ENCODE measurements around the gene AP3D1.
"Not testable (repeated sequence)": the region's sequence is repeated elsewhere in the genome, so short reads cannot be mapped to it uniquely, and the experiment has no call there.

AP3D1 gene

GRCh38 chr19:2149980-2150793, 1.2 kb downstream of the AP3D1 start:
- no peak for DNase-seq

DNA sequence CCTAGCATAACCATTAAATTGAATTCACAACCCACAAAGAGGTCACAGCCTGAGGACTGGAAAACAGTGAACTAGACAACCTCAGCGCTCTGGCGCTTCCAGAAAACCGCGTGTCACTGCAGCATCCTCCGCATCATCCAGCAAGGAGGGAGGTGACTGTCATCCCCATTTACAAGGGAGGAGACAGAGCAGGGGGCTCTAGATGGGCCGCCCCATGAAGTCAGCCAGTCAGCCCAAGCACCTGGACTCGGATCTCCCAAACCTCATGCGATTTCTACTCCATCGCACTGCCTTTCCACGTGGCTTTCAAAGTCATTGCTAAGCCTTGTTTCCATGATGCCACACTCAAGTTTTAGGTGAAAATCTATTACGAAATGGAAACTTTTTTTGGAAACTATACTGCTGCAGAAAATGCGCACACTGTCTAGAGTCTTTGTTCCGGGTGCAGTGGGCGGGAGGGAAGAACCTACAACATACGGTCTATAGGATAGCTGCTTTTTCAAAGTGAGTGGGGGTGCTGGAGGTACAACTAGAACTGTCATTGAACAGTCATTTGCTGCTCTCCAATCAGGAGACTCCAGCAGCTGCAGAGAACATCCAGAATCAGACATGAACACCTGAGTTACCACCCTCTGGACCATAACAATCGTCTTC, 2.8 kb downstream of the AP3D1 start:
- no peak for DNase-seq

DNA sequence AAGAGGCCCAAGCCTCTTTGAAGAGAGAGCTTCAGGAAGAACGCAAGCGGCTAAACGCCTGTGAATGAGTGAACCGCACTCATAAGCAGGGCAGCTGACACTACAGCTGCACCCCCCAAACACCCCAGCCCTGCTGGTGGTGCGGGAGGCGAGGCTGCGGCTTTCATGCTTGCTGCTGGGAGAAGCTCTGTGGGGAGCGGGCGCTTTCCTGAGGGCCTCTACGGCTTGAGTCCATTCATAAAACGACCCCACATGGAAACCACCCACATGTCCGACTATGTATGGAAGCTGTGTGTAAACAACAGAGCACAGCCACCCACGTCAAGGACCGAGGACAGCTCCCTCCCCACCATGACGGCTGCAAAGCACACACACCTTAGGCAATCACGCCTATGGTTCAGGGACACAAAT, 5.5 kb downstream of the AP3D1 start:
- DNase-seq = no peak

DNA sequence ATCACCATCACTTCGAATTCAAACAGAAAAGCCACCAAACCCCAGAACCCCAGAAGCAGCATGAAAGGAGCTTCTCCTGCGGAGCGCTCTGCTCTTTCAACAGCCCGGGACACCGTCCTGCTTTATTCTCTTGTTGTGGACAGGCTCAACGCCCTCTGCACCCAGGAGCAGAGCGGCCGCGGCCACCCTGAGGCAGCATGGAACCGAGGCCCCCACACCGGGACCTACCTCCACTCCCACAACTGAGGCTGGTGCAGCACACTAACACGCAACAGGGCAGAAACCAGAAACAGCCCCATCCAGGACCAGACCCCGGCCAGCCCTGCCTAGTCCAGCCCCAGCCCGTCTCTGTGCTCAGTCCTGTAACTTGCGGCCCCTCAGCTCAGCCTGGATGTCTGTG, 7.2 kb downstream of the AP3D1 start:
- no peak for DNase-seq

- DNase-seq = no peak
Measured at GRCh38 chr19:2142173-2142829, 9.1 kb downstream of the AP3D1 start.

DNA sequence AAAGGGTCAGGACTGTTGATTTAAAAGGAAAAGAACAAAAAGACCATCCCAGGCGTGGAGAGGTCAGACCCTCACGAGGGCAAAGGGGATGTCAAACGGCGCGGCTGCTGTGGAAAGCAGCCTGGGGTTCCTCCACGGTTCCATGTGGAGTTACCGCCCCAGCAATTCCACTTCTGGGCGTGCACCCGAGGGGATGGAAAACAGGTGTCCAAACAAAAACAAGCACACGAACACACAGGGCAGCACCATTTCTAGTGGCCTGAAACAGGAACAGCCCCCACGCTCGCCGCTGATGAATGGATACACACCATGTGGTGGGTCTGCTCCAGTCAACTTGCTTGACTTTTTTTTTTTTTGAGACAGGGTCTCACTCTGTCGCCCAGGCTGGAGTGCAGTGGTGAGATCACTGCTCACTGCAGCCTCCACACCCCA, 11.2 kb downstream of the AP3D1 start:
- DNase-seq = no peak

- no peak for DNase-seq
Measured at GRCh38 chr19:2139385-2140137, 11.8 kb downstream of the AP3D1 start.

DNA sequence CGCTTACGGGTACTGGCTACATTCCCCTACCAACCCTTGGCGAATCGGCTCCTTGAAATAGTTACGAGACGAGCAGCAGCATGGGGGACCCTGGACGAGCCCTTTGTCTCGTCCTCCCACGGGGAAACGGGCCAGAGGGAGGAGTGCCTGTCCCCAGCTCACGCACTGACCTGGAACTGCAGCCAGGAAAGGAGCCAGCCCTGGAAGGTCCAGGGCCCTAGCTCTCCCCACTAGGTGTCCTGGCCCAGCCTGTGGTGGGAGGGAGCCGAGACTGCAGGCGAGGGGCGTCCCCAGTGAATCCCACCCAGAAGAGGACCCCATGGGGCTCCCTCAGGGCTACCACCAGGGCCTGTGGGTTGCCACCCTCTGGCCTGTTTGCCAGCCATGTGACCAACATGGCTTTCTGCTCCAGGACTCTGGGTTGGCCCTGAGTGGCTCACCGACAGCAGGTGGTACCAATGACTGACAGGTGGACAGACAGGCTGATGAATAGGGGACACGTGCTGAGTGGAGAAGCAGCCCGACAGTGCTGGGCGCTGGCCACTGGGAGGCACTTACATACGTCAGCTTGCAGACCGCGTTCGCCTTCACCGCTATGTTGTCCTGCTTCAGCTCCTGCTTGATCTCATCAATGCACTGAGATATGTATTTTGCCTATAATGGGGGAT, 13.2 kb downstream of the AP3D1 start:
- no peak for DNase-seq

- no peak for DNase-seq
Measured at GRCh38 chr19:2136796-2137195, 14.6 kb downstream of the AP3D1 start.

- DNase-seq = no peak
Measured at GRCh38 chr19:2135474-2136402, 15.6 kb downstream of the AP3D1 start.

GRCh38 chr19:2132731-2133490, 18.5 kb downstream of the AP3D1 start:
- no peak for DNase-seq

GRCh38 chr19:2132191-2132590, 19.2 kb downstream of the AP3D1 start:
- DNase-seq = no peak

DNA sequence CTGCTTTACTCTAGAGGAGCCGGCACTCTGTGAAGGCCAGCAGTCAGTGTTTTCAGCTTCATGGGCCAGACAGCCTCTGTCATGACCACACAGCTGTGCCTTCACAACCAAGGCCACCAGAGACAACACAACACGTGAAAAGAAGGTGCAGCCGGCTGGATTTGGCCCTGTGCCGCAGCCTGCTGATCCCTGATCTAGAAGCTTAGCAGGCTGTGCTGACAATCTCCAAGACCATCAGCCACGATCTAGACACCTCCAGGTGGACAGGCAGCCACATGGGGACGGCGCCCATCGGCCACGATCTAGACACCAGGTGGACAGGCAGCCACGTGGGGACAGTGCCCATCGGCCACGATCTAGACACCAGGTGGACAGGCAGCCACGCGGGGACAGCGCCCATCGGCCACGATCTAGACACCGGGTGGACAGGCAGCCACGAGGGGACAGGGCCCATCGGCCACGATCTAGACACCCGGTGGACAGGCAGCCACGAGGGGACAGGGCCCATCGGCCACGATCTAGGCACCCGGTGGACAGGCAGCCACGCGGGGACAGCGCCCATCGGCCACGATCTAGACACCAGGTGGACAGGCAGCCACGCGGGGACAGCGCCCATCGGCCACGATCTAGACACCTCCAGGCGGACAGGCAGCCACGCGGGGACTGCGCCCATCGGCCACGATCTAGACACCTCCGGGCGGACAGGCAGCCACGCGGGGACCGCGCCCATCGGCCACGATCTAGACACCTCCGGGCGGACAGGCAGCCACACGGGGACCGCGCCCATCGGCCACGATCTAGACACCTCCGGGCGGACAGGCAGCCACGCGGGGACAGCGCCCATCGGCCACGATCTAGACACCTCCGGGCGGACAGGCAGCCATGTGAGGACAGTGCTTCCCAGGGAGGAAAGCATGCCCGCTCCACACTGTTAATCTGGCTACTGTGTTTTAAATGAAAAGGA, 20.1 kb downstream of the AP3D1 start:
- not testable (repeated sequence) for DNase-seq

- DNase-seq = no peak
Measured at GRCh38 chr19:2129892-2130770, 21.2 kb downstream of the AP3D1 start.

DNA sequence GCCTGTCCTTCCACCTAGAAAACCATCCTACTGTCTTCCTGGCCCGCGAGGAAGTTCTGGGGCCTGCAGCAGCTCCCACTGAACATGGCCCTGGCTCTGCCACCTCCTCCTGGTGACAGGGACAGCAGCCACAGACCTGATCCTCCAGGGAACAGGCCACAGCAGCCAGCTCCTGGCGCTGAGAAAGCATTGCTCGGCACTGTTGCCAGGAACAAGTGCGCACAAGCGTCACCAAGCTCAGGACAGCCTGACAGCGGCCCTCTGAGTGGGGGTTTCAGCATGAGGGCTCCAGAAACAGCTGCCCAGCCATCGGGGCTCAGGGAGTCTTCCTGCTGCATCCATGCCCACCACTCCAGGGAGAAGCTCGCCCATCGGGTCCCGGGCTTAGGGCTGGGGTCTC, 21.9 kb downstream of the AP3D1 start:
- DNase-seq = no peak

- no peak for DNase-seq
Measured at GRCh38 chr19:2129022-2129421, 22.3 kb downstream of the AP3D1 start.

DNA sequence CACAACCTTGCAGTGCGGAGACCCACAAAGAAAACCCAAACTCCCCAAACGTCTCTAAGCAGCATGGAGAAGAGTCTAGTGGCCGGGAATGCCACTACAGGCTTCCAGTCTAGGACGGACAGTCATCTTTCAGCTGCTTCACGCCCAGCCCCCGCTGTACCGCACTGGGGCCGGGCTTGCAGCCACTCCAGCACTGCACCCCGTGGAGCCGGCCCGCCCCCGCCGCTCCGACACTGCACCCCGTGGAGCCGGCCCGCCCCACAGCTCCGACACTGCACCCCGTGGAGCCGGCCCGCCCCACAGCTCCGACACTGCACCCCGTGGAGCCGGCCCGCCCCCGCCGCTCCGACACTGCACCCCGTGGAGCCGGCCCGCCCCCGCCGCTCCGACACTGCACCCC, 23.1 kb downstream of the AP3D1 start:
- DNase-seq = not testable (repeated sequence)

DNA sequence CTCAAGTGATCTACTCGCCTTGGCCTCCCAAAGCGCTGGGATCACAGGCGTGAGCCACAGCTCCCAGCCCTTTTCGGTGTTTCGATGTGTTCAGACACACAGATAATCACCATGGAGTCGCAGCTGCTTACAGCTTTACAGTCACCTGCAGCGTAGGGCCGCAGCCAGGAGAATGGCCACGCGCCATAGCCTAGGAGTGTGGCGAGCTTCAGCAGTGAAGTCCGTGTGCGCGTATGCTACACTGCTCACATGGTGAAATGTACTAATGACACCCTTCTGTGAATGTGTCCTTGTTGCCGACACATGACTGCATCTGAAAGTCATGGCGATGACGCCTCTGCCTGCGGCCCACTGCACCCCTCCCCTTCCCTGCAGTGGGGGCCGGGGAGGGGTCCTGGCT, 23.6 kb downstream of the AP3D1 start:
- no peak for DNase-seq

Data from right forelimb (tissue), 1 donor.